Neural cell (in vitro differentiated cells): ENCODE measurements around the gene EFCAB6. TPM values are rescaled to one million over a fixed set of nuclear protein-coding genes. Genes with fewer than 3 reads are reported as not detected.

ENCODE experiments used
- H2AFZ ChIP-seq: fragments of 200-600, 300-800 bp; sonication (generic), shearing (Covaris generic); 2 replicates; pipeline ENCODE4 v1.6.0; 2014; ENCODE audit warnings: low read depth, mild to moderate bottlenecking, antibody characterized with exemption, low read length, moderate library complexity
- H3F3A ChIP-seq: fragments of 200-600 bp; shearing (Covaris generic); 2 replicates; pipeline ENCODE4 v1.6.1; 2016; ENCODE audit warnings: mild to moderate bottlenecking, moderate library complexity, mixed read lengths, antibody characterized with exemption, low read length; ENCODE audit not compliant: insufficient read depth, poor library complexity, severe bottlenecking
- H3K27ac ChIP-seq: fragments of 200-600, 300-800 bp; sonication (generic), shearing (Covaris generic); 2 replicates; pipeline ENCODE4 v1.5.1; 2014; ENCODE audit warnings: mild to moderate bottlenecking, low read length, moderate library complexity
- H3K27me3 ChIP-seq: fragments of 300-800, 200-600 bp; sonication (generic), shearing (Covaris generic); 2 replicates; pipeline ENCODE4 v1.6.0; 2014; ENCODE audit warnings: mild to moderate bottlenecking, low read depth, low read length, moderate library complexity; ENCODE audit not compliant: insufficient read depth
- H3K36me3 ChIP-seq: fragments of 300-800, 200-600 bp; sonication (generic), shearing (Covaris generic); 2 replicates; pipeline ENCODE4 v1.5.1; 2014; ENCODE audit warnings: mild to moderate bottlenecking, antibody characterized with exemption, low read length, moderate library complexity; ENCODE audit not compliant: insufficient read depth
- H3K4me2 ChIP-seq: fragments of 300-800, 200-600 bp; sonication (generic), shearing (Covaris generic); 2 replicates; pipeline ENCODE4 v1.6.0; 2014; ENCODE audit warnings: mild to moderate bottlenecking, low read length
- H3K4me3 ChIP-seq: fragments of 300-800, 200-600 bp; sonication (generic), shearing (Covaris generic); 2 replicates; pipeline ENCODE4 v1.5.1; 2014; ENCODE audit warnings: mild to moderate bottlenecking, low read length, moderate library complexity
- H3K79me2 ChIP-seq: fragments of 200-600 bp; shearing (Covaris generic); replicated peaks from 2 replicates; pipeline ENCODE4 v1.6.0; 2014; ENCODE audit warnings: mild to moderate bottlenecking, low read length, moderate library complexity; ENCODE audit not compliant: insufficient read depth
- H3K9ac ChIP-seq: fragments of 300-800, 200-600 bp; sonication (generic), shearing (Covaris generic); 2 replicates; pipeline ENCODE4 v1.6.1; 2016; ENCODE audit warnings: mild to moderate bottlenecking, low read length, mixed read lengths
- H3K9me2 ChIP-seq: fragments of 200-600 bp; shearing (Covaris generic); 2 replicates; pipeline ENCODE4 v1.6.1; 2016; ENCODE audit warnings: mild to moderate bottlenecking, low read length, mixed read lengths; ENCODE audit not compliant: insufficient read depth
- H3K9me3 ChIP-seq: fragments of 200-600, 300-800 bp; sonication (generic), shearing (Covaris generic); 2 replicates; pipeline ENCODE4 v1.6.1; 2016; ENCODE audit warnings: mild to moderate bottlenecking, mixed run types, low read length, moderate library complexity, mixed read lengths
- H4K20me1 ChIP-seq: fragments of 200-600 bp; shearing (Covaris generic); 2 replicates; pipeline ENCODE4 v1.6.1; 2016; ENCODE audit warnings: mild to moderate bottlenecking, mixed run types; ENCODE audit not compliant: insufficient read depth
- EP300 ChIP-seq: fragments of 450-650 bp; conservative IDR thresholded peaks from 2 replicates; pipeline ENCODE4 v1.6.1; 2014; ENCODE audit warnings: antibody characterized with exemption, mild to moderate bottlenecking, moderate library complexity; ENCODE audit not compliant: poor library complexity, severe bottlenecking
- EZH2 ChIP-seq: fragments of 200-600, 300-800 bp; shearing (Covaris generic), sonication (generic); IDR thresholded peaks from 2 replicates; pipeline ENCODE4 v1.6.1; 2014; ENCODE audit warnings: antibody characterized with exemption, low read length, borderline replicate concordance, mild to moderate bottlenecking; ENCODE audit not compliant: insufficient read depth, poor library complexity, severe bottlenecking
- MXI1 ChIP-seq: fragments of 450-650 bp; conservative IDR thresholded peaks from 2 replicates; pipeline ENCODE4 v1.6.1; 2014; ENCODE audit warnings: antibody characterized with exemption, mild to moderate bottlenecking; ENCODE audit not compliant: poor library complexity, severe bottlenecking
- POLR2AphosphoS5 ChIP-seq: IDR thresholded peaks from 2 replicates; pipeline ENCODE4 v1.6.1; 2012
- RAD21 ChIP-seq: fragments of 450-650 bp; conservative IDR thresholded peaks from 2 replicates; pipeline ENCODE4 v1.6.1; 2014; ENCODE audit warnings: antibody characterized with exemption, mild to moderate bottlenecking, moderate library complexity
- SMC3 ChIP-seq: fragments of 450-650 bp; conservative IDR thresholded peaks from 2 replicates; pipeline ENCODE4 v1.6.1; 2014; ENCODE audit warnings: antibody characterized with exemption, mild to moderate bottlenecking, moderate library complexity; ENCODE audit not compliant: poor library complexity
- TAF1 ChIP-seq: IDR thresholded peaks from 2 replicates; pipeline ENCODE4 v1.6.1; 2012; ENCODE audit warnings: low read depth
- polyA plus RNA-seq: library from polyadenylated mRNA; depleted of rRNA; stranded (reverse); fragments of >200 nt; gene quantifications from 2 replicates; pipeline ENCODE4 v1.2.3, GENCODE V29; 2014
- TF ChIP-seq, protein P1 (sequence below): IDR thresholded peaks from 2 replicates; pipeline ENCODE4 v1.6.1; 2012; ENCODE audit warnings: borderline replicate concordance
- TF ChIP-seq, protein P2 (sequence below): fragments of 450-650 bp; IDR thresholded peaks from 2 replicates; pipeline ENCODE4 v1.5.1; 2014; ENCODE audit warnings: antibody characterized with exemption, mild to moderate bottlenecking, moderate library complexity; ENCODE audit not compliant: poor library complexity, severe bottlenecking

Gene EFCAB6
- polyA plus RNA-seq, 1 donor from 2014 or later: 1.4 TPM

DNA sequence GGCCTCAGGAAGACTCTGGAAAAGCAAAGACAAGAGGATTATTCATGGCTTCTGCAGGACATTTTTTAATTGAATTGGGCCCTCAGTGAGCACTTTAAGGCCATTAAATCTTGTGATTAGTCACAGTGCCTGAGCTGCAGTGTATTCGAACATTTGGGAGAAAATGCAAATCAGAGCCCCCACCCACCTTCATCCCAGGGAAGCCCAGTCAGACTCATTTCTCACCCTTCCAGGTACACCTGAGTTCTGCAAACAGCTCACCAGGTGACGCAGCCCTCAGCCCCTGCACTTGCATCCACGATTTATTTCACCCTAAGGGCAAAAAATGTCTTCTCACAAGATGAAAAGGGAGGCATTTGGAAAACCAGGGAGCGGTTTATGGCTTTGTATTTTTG is 271.6 kb downstream of the EFCAB6 start:
- H3K36me3 ChIP-seq: no peaks in the 10 kb centered on the region
- no peak overlapping the region for H3K27ac ChIP-seq
- H2AFZ ChIP-seq: no peak overlapping the region
- no peaks in the 10 kb centered on the region for H3K9me2 ChIP-seq
- H3K27me3 ChIP-seq: no peaks in the 10 kb centered on the region
- H3K4me2 ChIP-seq: no peak overlapping the region
- no peaks in the 10 kb centered on the region for H4K20me1 ChIP-seq
- TF ChIP-seq, protein P1, sequence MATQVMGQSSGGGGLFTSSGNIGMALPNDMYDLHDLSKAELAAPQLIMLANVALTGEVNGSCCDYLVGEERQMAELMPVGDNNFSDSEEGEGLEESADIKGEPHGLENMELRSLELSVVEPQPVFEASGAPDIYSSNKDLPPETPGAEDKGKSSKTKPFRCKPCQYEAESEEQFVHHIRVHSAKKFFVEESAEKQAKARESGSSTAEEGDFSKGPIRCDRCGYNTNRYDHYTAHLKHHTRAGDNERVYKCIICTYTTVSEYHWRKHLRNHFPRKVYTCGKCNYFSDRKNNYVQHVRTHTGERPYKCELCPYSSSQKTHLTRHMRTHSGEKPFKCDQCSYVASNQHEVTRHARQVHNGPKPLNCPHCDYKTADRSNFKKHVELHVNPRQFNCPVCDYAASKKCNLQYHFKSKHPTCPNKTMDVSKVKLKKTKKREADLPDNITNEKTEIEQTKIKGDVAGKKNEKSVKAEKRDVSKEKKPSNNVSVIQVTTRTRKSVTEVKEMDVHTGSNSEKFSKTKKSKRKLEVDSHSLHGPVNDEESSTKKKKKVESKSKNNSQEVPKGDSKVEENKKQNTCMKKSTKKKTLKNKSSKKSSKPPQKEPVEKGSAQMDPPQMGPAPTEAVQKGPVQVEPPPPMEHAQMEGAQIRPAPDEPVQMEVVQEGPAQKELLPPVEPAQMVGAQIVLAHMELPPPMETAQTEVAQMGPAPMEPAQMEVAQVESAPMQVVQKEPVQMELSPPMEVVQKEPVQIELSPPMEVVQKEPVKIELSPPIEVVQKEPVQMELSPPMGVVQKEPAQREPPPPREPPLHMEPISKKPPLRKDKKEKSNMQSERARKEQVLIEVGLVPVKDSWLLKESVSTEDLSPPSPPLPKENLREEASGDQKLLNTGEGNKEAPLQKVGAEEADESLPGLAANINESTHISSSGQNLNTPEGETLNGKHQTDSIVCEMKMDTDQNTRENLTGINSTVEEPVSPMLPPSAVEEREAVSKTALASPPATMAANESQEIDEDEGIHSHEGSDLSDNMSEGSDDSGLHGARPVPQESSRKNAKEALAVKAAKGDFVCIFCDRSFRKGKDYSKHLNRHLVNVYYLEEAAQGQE: no peak
- TF ChIP-seq, protein P2, sequence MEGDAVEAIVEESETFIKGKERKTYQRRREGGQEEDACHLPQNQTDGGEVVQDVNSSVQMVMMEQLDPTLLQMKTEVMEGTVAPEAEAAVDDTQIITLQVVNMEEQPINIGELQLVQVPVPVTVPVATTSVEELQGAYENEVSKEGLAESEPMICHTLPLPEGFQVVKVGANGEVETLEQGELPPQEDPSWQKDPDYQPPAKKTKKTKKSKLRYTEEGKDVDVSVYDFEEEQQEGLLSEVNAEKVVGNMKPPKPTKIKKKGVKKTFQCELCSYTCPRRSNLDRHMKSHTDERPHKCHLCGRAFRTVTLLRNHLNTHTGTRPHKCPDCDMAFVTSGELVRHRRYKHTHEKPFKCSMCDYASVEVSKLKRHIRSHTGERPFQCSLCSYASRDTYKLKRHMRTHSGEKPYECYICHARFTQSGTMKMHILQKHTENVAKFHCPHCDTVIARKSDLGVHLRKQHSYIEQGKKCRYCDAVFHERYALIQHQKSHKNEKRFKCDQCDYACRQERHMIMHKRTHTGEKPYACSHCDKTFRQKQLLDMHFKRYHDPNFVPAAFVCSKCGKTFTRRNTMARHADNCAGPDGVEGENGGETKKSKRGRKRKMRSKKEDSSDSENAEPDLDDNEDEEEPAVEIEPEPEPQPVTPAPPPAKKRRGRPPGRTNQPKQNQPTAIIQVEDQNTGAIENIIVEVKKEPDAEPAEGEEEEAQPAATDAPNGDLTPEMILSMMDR: no peak
- TF ChIP-seq TAF1: no peak
- TF ChIP-seq MXI1: no peak
- TF ChIP-seq RAD21: no peak
- no peak for TF ChIP-seq POLR2AphosphoS5
- no peak for TF ChIP-seq EP300
- no peak for TF ChIP-seq SMC3
- no peak for TF ChIP-seq EZH2
- H3K9ac ChIP-seq: no peak overlapping the region
- H3F3A ChIP-seq: no peaks in the 10 kb centered on the region
- H3K79me2 ChIP-seq: no peaks in the 10 kb centered on the region
- H3K9me3 ChIP-seq: peaks cover 4% of the 10 kb centered on the region
- H3K4me3 ChIP-seq: no peak overlapping the region

DNA sequence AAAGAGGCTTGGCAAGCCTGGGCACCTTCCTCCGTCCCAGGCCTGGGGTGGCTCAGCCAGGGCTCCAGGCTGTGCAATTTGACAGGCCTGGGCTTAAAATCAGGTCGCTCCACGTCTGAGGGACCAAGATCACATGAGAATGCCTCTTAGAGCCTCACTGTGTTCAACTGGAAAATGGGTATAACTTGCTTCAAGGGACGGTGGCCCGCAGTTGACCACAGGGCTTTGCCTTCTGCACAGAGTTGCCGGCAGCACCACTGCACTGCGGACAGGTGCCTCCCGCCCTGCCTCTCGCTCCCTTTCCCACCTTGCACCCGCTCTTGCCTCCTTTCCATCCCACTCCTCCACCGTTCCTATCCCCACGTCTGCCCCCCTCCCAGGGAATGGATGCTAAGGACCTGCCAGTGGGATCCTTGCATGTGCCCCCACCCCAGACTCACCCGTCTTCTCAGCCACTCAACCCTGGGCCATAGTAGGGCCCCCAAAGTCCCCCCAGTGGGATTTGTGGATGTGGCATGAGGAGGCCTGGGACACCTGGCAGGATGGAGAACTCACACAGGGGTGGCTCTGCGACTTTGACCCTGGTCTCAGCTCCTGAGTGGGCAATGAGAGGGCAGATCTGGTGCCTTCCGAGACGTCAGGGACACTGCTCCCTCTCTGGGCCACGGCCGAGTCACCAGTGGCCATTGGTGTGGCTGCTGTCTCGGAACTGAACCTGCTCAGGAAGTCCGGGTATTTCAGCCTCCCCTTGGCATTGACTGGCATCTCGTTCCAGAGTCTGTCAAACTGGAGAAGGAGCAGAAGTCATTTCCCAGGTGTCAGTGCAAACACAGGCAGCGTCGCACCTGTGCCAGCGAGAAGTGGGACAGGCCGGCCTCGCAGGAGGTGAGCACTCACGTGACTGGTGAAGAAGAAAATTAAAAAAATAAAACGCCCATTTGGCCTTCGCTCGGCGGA is 272.3 kb downstream of the EFCAB6 start:
- Histone ChIP-seq H3K27me3 (no peaks in the 10 kb centered on the region), H3K36me3 (no peaks in the 10 kb centered on the region), H2AFZ (no peak overlapping the region), H3K27ac (no peak overlapping the region), H3K79me2 (no peaks in the 10 kb centered on the region), H3K9me2 (no peaks in the 10 kb centered on the region), H3K9ac (no peak overlapping the region), H3K4me2 (no peak overlapping the region), H3K4me3 (no peak overlapping the region), H3K9me3 (peaks cover 4% of the 10 kb centered on the region), H3F3A (no peaks in the 10 kb centered on the region), H4K20me1 (no peaks in the 10 kb centered on the region)
- no peak for TF ChIP-seq TAF1
- TF ChIP-seq MXI1: no peak
- TF ChIP-seq, protein P2: no peak
- no peak for TF ChIP-seq EP300
- TF ChIP-seq POLR2AphosphoS5: no peak
- TF ChIP-seq RAD21: no peak
- TF ChIP-seq, protein P1: no peak
